GM12891 (cell line): ENCODE results near the gene COL5A1.

Experiments used
- POLR2A ChIP-seq: IDR thresholded peaks from 2 replicates; pipeline ENCODE4 v1.6.1; 2011; ENCODE audit warnings: low read depth, low read length, control low read depth
- POLR2AphosphoS5 ChIP-seq: IDR thresholded peaks from 2 replicates; pipeline ENCODE4 v1.6.1; 2011; ENCODE audit warnings: low read depth, low read length, control low read depth
- POU2F2 ChIP-seq: IDR thresholded peaks from 2 replicates; pipeline ENCODE4 v1.6.1; 2011; ENCODE audit warnings: low read depth, mild to moderate bottlenecking, control low read depth, low read length, moderate library complexity
- SPI1 ChIP-seq: IDR thresholded peaks from 2 replicates; pipeline ENCODE4 v1.6.1; 2011; ENCODE audit warnings: low read depth, low read length, control low read depth
- TAF1 ChIP-seq: IDR thresholded peaks from 2 replicates; pipeline ENCODE4 v1.6.1; 2011; ENCODE audit warnings: low read depth, low read length, control low read depth

- TF ChIP-seq TAF1, result no peak
- TF ChIP-seq POLR2A, result no peak
- TF ChIP-seq POLR2AphosphoS5, result no peak
- no peak for TF ChIP-seq POU2F2
- TF ChIP-seq SPI1, result no peak
Observed at GRCh38 chr9:134634667-134635230, 6.9 kb upstream of the COL5A1 start.
